ENCODE data around the gene PRPSAP2.

Gene PRPSAP2

GRCh38 chr17:18933102-18934058, 75.4 kb downstream of the PRPSAP2 start:
- Histone ChIP-seq H3K36me3 (ENCODE audit: control insufficient read depth in 1 of 2, insufficient read depth in 2 of 2, low read length in 2 of 2) (peaks cover 18 to 26% of the 10 kb centered on the region in 2 donors), H3K9ac (ENCODE audit: low read depth in 1 of 2, low read length in 2 of 2) (no peak overlapping the region), H3K4me3 (ENCODE audit: low read depth in 1 of 2, low read length in 2 of 2) (no peak overlapping the region), H3K4me1 (ENCODE audit: control insufficient read depth in 1 of 2, insufficient read depth in 2 of 2, low read length in 2 of 2) (peaks cover 0 to 1% of the 10 kb centered on the region in 2 donors), H3K27ac (ENCODE audit: low read depth, low read length) (no peak overlapping the region), H3K27me3 (ENCODE audit: control insufficient read depth in 1 of 2, insufficient read depth in 2 of 2, low read length in 2 of 2) (no peaks in the 10 kb centered on the region), H3K9me3 (ENCODE audit: control insufficient read depth in 1 of 2, low read length in 2 of 2) (no peaks in the 10 kb centered on the region)

- Histone ChIP-seq H3K9me3 (ENCODE audit: control insufficient read depth in 1 of 2, low read length in 2 of 2) (no peaks in the 10 kb centered on the region), H3K4me3 (ENCODE audit: low read depth in 1 of 2, low read length in 2 of 2) (no peak overlapping the region), H3K4me1 (ENCODE audit: control insufficient read depth in 1 of 2, insufficient read depth in 2 of 2, low read length in 2 of 2) (peaks cover 0 to 6% of the 10 kb centered on the region in 2 donors), H3K9ac (ENCODE audit: low read depth in 1 of 2, low read length in 2 of 2) (no peak overlapping the region), H3K27me3 (ENCODE audit: control insufficient read depth in 1 of 2, insufficient read depth in 2 of 2, low read length in 2 of 2) (no peaks in the 10 kb centered on the region), H3K27ac (ENCODE audit: low read depth, low read length) (no peak overlapping the region), H3K36me3 (ENCODE audit: control insufficient read depth in 1 of 2, insufficient read depth in 2 of 2, low read length in 2 of 2) (no peaks in the 10 kb centered on the region)
These were observed 80.2 kb downstream of the PRPSAP2 start for GRCh38 chr17:18937981-18938691.

- H3K4me1 ChIP-seq (ENCODE audit: control insufficient read depth in 1 of 2, insufficient read depth in 2 of 2, low read length in 2 of 2): peaks cover 0 to 6% of the 10 kb centered on the region in 2 donors
- H3K4me3 ChIP-seq (ENCODE audit: low read depth in 1 of 2, low read length in 2 of 2): no peak overlapping the region
- H3K27ac ChIP-seq (ENCODE audit: low read depth, low read length): no peak overlapping the region
- H3K9me3 ChIP-seq (ENCODE audit: control insufficient read depth in 1 of 2, low read length in 2 of 2): no peaks in the 10 kb centered on the region
- no peaks in the 10 kb centered on the region for H3K27me3 ChIP-seq (ENCODE audit: control insufficient read depth in 1 of 2, insufficient read depth in 2 of 2, low read length in 2 of 2)
- no peak overlapping the region for H3K9ac ChIP-seq (ENCODE audit: low read depth in 1 of 2, low read length in 2 of 2)
- no peaks in the 10 kb centered on the region for H3K36me3 ChIP-seq (ENCODE audit: control insufficient read depth in 1 of 2, insufficient read depth in 2 of 2, low read length in 2 of 2)
These were observed 80.7 kb downstream of the PRPSAP2 start for GRCh38 chr17:18938692-18939023.

GRCh38 chr17:18944646-18945045, 86.7 kb downstream of the PRPSAP2 start:
- Histone ChIP-seq H3K9ac (ENCODE audit: low read depth in 1 of 2, low read length in 2 of 2) (no peak overlapping the region), H3K36me3 (ENCODE audit: control insufficient read depth in 1 of 2, insufficient read depth in 2 of 2, low read length in 2 of 2) (no peaks in the 10 kb centered on the region), H3K4me1 (ENCODE audit: control insufficient read depth in 1 of 2, insufficient read depth in 2 of 2, low read length in 2 of 2) (no peaks in the 10 kb centered on the region), H3K4me3 (ENCODE audit: low read depth in 1 of 2, low read length in 2 of 2) (no peak overlapping the region), H3K27ac (ENCODE audit: low read depth, low read length) (no peak overlapping the region), H3K9me3 (ENCODE audit: control insufficient read depth in 1 of 2, low read length in 2 of 2) (no peaks in the 10 kb centered on the region), H3K27me3 (ENCODE audit: control insufficient read depth in 1 of 2, insufficient read depth in 2 of 2, low read length in 2 of 2) (peaks cover under 1 to 2% of the 10 kb centered on the region in 2 donors)

GRCh38 chr17:18946536-18946935, 88.6 kb downstream of the PRPSAP2 start:
- Histone ChIP-seq H3K4me1 (ENCODE audit: control insufficient read depth in 1 of 2, insufficient read depth in 2 of 2, low read length in 2 of 2) (no peaks in the 10 kb centered on the region), H3K27ac (ENCODE audit: low read depth, low read length) (no peak overlapping the region), H3K27me3 (ENCODE audit: control insufficient read depth in 1 of 2, insufficient read depth in 2 of 2, low read length in 2 of 2) (peaks cover 2 to 5% of the 10 kb centered on the region in 2 donors), H3K4me3 (ENCODE audit: low read depth in 1 of 2, low read length in 2 of 2) (no peak overlapping the region), H3K9ac (ENCODE audit: low read depth in 1 of 2, low read length in 2 of 2) (no peak overlapping the region), H3K36me3 (ENCODE audit: control insufficient read depth in 1 of 2, insufficient read depth in 2 of 2, low read length in 2 of 2) (no peaks in the 10 kb centered on the region), H3K9me3 (ENCODE audit: control insufficient read depth in 1 of 2, low read length in 2 of 2) (no peaks in the 10 kb centered on the region)

- Histone ChIP-seq H3K9me3 (ENCODE audit: control insufficient read depth in 1 of 2, low read length in 2 of 2) (no peaks in the 10 kb centered on the region), H3K27ac (ENCODE audit: low read depth, low read length) (no peak overlapping the region), H3K4me3 (ENCODE audit: low read depth in 1 of 2, low read length in 2 of 2) (no peak overlapping the region), H3K9ac (ENCODE audit: low read depth in 1 of 2, low read length in 2 of 2) (no peak overlapping the region), H3K27me3 (ENCODE audit: control insufficient read depth in 1 of 2, insufficient read depth in 2 of 2, low read length in 2 of 2) (peaks cover 2 to 5% of the 10 kb centered on the region in 2 donors), H3K4me1 (ENCODE audit: control insufficient read depth in 1 of 2, insufficient read depth in 2 of 2, low read length in 2 of 2) (no peaks in the 10 kb centered on the region), H3K36me3 (ENCODE audit: control insufficient read depth in 1 of 2, insufficient read depth in 2 of 2, low read length in 2 of 2) (no peaks in the 10 kb centered on the region)
These were observed 89.9 kb downstream of the PRPSAP2 start for GRCh38 chr17:18947866-18948265.

GRCh38 chr17:18948476-18949006, 90.6 kb downstream of the PRPSAP2 start:
- no peak overlapping the region for H3K27ac ChIP-seq (ENCODE audit: low read depth, low read length)
- H3K9me3 ChIP-seq (ENCODE audit: control insufficient read depth in 1 of 2, low read length in 2 of 2): no peaks in the 10 kb centered on the region
- H3K4me3 ChIP-seq (ENCODE audit: low read depth in 1 of 2, low read length in 2 of 2): no peak overlapping the region
- H3K9ac ChIP-seq (ENCODE audit: low read depth in 1 of 2, low read length in 2 of 2): no peak overlapping the region
- peaks cover 2 to 5% of the 10 kb centered on the region in 2 donors for H3K27me3 ChIP-seq (ENCODE audit: control insufficient read depth in 1 of 2, insufficient read depth in 2 of 2, low read length in 2 of 2)
- H3K36me3 ChIP-seq (ENCODE audit: control insufficient read depth in 1 of 2, insufficient read depth in 2 of 2, low read length in 2 of 2): no peaks in the 10 kb centered on the region
- H3K4me1 ChIP-seq (ENCODE audit: control insufficient read depth in 1 of 2, insufficient read depth in 2 of 2, low read length in 2 of 2): no peaks in the 10 kb centered on the region

- no peak overlapping the region for H3K27ac ChIP-seq (ENCODE audit: low read depth, low read length)
- H3K9ac ChIP-seq (ENCODE audit: low read depth in 1 of 2, low read length in 2 of 2): no peak overlapping the region
- H3K4me3 ChIP-seq (ENCODE audit: low read depth in 1 of 2, low read length in 2 of 2): no peak overlapping the region
- H3K4me1 ChIP-seq (ENCODE audit: control insufficient read depth in 1 of 2, insufficient read depth in 2 of 2, low read length in 2 of 2): no peaks in the 10 kb centered on the region
- H3K27me3 ChIP-seq (ENCODE audit: control insufficient read depth in 1 of 2, insufficient read depth in 2 of 2, low read length in 2 of 2): peaks cover 2 to 5% of the 10 kb centered on the region in 2 donors
- H3K9me3 ChIP-seq (ENCODE audit: control insufficient read depth in 1 of 2, low read length in 2 of 2): no peaks in the 10 kb centered on the region
- no peaks in the 10 kb centered on the region for H3K36me3 ChIP-seq (ENCODE audit: control insufficient read depth in 1 of 2, insufficient read depth in 2 of 2, low read length in 2 of 2)
These were observed 91.6 kb downstream of the PRPSAP2 start for GRCh38 chr17:18949566-18949965.

- H3K36me3 ChIP-seq (ENCODE audit: control insufficient read depth in 1 of 2, insufficient read depth in 2 of 2, low read length in 2 of 2): no peaks in the 10 kb centered on the region
- no peaks in the 10 kb centered on the region for H3K9me3 ChIP-seq (ENCODE audit: control insufficient read depth in 1 of 2, low read length in 2 of 2)
- H3K9ac ChIP-seq (ENCODE audit: low read depth in 1 of 2, low read length in 2 of 2): no peak overlapping the region
- H3K4me1 ChIP-seq (ENCODE audit: control insufficient read depth in 1 of 2, insufficient read depth in 2 of 2, low read length in 2 of 2): no peaks in the 10 kb centered on the region
- H3K4me3 ChIP-seq (ENCODE audit: low read depth in 1 of 2, low read length in 2 of 2): no peak overlapping the region
- no peak overlapping the region for H3K27ac ChIP-seq (ENCODE audit: low read depth, low read length)
- H3K27me3 ChIP-seq (ENCODE audit: control insufficient read depth in 1 of 2, insufficient read depth in 2 of 2, low read length in 2 of 2): peaks cover 2 to 5% of the 10 kb centered on the region in 2 donors
These were observed 92.4 kb downstream of the PRPSAP2 start for GRCh38 chr17:18950346-18950745.
